Kidney (tissue), 14 donors: ENCODE measurements around the gene FIBCD1. TPM values are rescaled to one million over a fixed set of nuclear protein-coding genes. Genes with fewer than 3 reads are reported as not detected.

ENCODE experiments used
- DNase-seq, 5 donors: peaks; one replicate each; pipeline ENCODE4 v3.0.0-alpha.2; 2013 to 2020
- FAIRE-seq: peaks from 2 replicates; lab custom pipeline; 2012; peaks lifted over from hg19 to GRCh38; lab: Jason Lieb, UNC
- H3K27ac ChIP-seq, 2 donors: one replicate each; pipeline ENCODE4 v1.7.0; 2013; ENCODE audit warnings: low read depth in 2 of 2, low read length in 2 of 2, inconsistent platforms in 1 of 2
- H3K27me3 ChIP-seq: one replicate; pipeline ENCODE4 v1.7.1; 2013; ENCODE audit warnings: low read length, inconsistent platforms; ENCODE audit not compliant: control insufficient read depth, insufficient read depth
- H3K36me3 ChIP-seq, 3 donors: one replicate each; pipeline versions ENCODE4 v1.7.0 to v1.7.1; 2013; ENCODE audit warnings: low read length in 3 of 3, control low read depth in 1 of 3, inconsistent platforms in 1 of 3; ENCODE audit not compliant: insufficient read depth in 3 of 3, control insufficient read depth in 2 of 3
- H3K4me1 ChIP-seq, 3 donors: one replicate each; pipeline versions ENCODE4 v1.7.0 to v1.7.1; 2013; ENCODE audit warnings: low read length in 3 of 3, inconsistent platforms in 1 of 3, low read depth in 1 of 3; ENCODE audit not compliant: control insufficient read depth in 2 of 3, insufficient read depth in 2 of 3
- H3K4me3 ChIP-seq, 3 donors: one replicate each; pipeline versions ENCODE4 v1.7.0 to v1.8.1; 2013; ENCODE audit warnings: low read length in 3 of 3, control low read depth in 1 of 3, inconsistent platforms in 1 of 3
- H3K9ac ChIP-seq, 3 donors: one replicate each; pipeline versions ENCODE4 v1.7.0 to v1.7.1; 2013; ENCODE audit warnings: low read length in 3 of 3, control low read depth in 1 of 3, inconsistent platforms in 1 of 3
- H3K9me3 ChIP-seq, 3 donors: one replicate each; pipeline versions ENCODE4 v1.7.0 to v1.7.1; 2013; ENCODE audit warnings: low read length in 3 of 3, control low read depth in 1 of 3, inconsistent platforms in 1 of 3; ENCODE audit not compliant: control insufficient read depth in 2 of 3, insufficient read depth in 1 of 3
- CTCF ChIP-seq: IDR thresholded peaks from 3 replicates; pipeline ENCODE4 v1.5.1; 2012; ENCODE audit warnings: mild to moderate bottlenecking, moderate library complexity, borderline replicate concordance; ENCODE audit not compliant: insufficient read depth; ENCODE audit errors: extremely low read depth
- intact Hi-C: fragments of 100-400 bp; cut with DNase I; formaldehyde crosslinking; loops from one replicate; pipeline ENCODE4 v1.11.1; 2022
- polyA plus RNA-seq: library from polyadenylated mRNA; stranded (reverse); fragments of 350-450 nt; fragmentation: Illumina TruSeq; extraction: RNeasy Lipid Tissue Mini Kit (QIAGEN cat#74804); gene quantifications from one replicate; pipeline ENCODE4 v1.2.3, GENCODE V29; 2014; ENCODE audit warnings: low read depth, low replicate concordance; ENCODE audit not compliant: insufficient read depth
- total RNA-seq: library from RNA; stranded (reverse); fragmentation: NEBNext Ultra II Directional; extraction: Animal tissue kit (Norgen Biotek cat#: 25700); gene quantifications from one replicate; pipeline ENCODE4 v1.2.1, GENCODE V29; 2021
- donor health status: control.
- donor health status: control.
- donor health status: control.
- donor health status: control.
- donor health status: control.
- donor health status: DM: yes; HTN: yes; CAD: no.
- donor health status: Normal renal cell carcinoma (clear cell type).

FIBCD1 gene
- total and polyA plus RNA-seq, 2 donors from 2014 or later = 0.25 TPM; not detected in 1

- H3K27me3 ChIP-seq = no peaks in the 10 kb centered on the region
- no peak for TF ChIP-seq CTCF
- DNase-seq (peak in 4 of 5 donors; percentile 15 to 54 (median 50)), FAIRE-seq (no peak)
- no peak overlapping the region for H3K9ac ChIP-seq
- no peak overlapping the region for H3K27ac ChIP-seq
- no peaks in the 10 kb centered on the region for H3K36me3 ChIP-seq
- no peak overlapping the region for H3K4me3 ChIP-seq
- H3K4me1 ChIP-seq = no peaks in the 10 kb centered on the region
- no peaks in the 10 kb centered on the region for H3K9me3 ChIP-seq
- intact Hi-C loops = no loop called here
These were observed 45.5 kb upstream of the FIBCD1 start for GRCh38 chr9:130984521-130984920.

- H3K27ac ChIP-seq = no peak overlapping the region
- no peak overlapping the region for H3K4me3 ChIP-seq
- no peak for FAIRE-seq
- no peaks in the 10 kb centered on the region for H3K4me1 ChIP-seq
- DNase-seq = peak in 1 of 5 donors; percentile 1
- no peak for TF ChIP-seq CTCF
- intact Hi-C loops = no loop called here
- H3K9ac ChIP-seq = no peak overlapping the region
- no peaks in the 10 kb centered on the region for H3K36me3 ChIP-seq
- H3K27me3 ChIP-seq = no peaks in the 10 kb centered on the region
- no peaks in the 10 kb centered on the region for H3K9me3 ChIP-seq
These were observed 44.9 kb upstream of the FIBCD1 start for GRCh38 chr9:130983970-130984369.

DNA sequence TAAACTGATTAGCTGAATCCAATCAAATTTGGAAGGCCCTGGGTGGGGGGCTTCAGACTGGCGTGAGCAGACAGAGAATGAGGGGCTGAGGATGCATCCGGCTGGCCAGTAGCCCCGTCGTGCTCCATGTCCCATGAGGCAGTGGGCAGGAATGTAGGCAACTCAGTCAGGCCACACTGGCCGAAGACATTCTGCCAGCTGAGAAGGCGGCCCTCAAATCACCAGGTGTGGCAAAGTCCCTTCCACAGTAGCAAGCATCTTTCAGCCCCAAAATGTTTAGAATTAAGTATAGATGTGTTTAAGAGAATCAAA is 44.3 kb upstream of the FIBCD1 start:
- intact Hi-C loops = no loop called here
- no peak for FAIRE-seq
- Histone ChIP-seq H3K27me3 (no peaks in the 10 kb centered on the region), H3K9me3 (no peaks in the 10 kb centered on the region), H3K36me3 (no peaks in the 10 kb centered on the region), H3K9ac (no peak overlapping the region), H3K4me1 (no peaks in the 10 kb centered on the region), H3K4me3 (no peak overlapping the region), H3K27ac (no peak overlapping the region)
- no peak for TF ChIP-seq CTCF
- DNase-seq = peak in 1 of 5 donors; percentile 20
